Skin of body (tissue), 2 donors: ENCODE data around the gene WDCP. TPM values are rescaled to one million over a fixed set of nuclear protein-coding genes. Genes with fewer than 3 reads are reported as not detected.
"Not testable (repeated sequence)": the region's sequence is repeated elsewhere in the genome, so short reads cannot be mapped to it uniquely, and the experiment has no call there.

Source experiments
- DNase-seq: peaks from one replicate; lab custom pipeline; 2025; lab: John Stamatoyannopoulos, UW
- total RNA-seq: library from RNA; depleted of rRNA; stranded (reverse); fragments of >200 nt; gene quantifications from one replicate; pipeline ENCODE4 v1.2.3, GENCODE V29; 2014

Gene WDCP
- total RNA-seq, 1 donor from 2014 or later: 7.1 TPM

- DNase-seq: no peak
These were observed 24.7 kb downstream of the WDCP start for GRCh38 chr2:24022324-24022974.

GRCh38 chr2:24021122-24021998, 25.8 kb downstream of the WDCP start:
- no peak for DNase-seq

- DNase-seq: no peak
These were observed 26.9 kb downstream of the WDCP start for GRCh38 chr2:24020244-24020643.

- DNase-seq: no peak
These were observed 27.5 kb downstream of the WDCP start for GRCh38 chr2:24019729-24020128.

GRCh38 chr2:24018241-24018640, 28.9 kb downstream of the WDCP start:
- no peak for DNase-seq

- no peak for DNase-seq
These were observed 29.5 kb downstream of the WDCP start for GRCh38 chr2:24017711-24018110.

GRCh38 chr2:24016853-24017703, 30.1 kb downstream of the WDCP start:
- DNase-seq: no peak

GRCh38 chr2:24016376-24016761, 30.8 kb downstream of the WDCP start:
- no peak for DNase-seq

GRCh38 chr2:24015562-24016375, 31.4 kb downstream of the WDCP start:
- DNase-seq: no peak

GRCh38 chr2:24014902-24015301, 32.3 kb downstream of the WDCP start:
- not testable (repeated sequence) for DNase-seq

- DNase-seq: no peak
These were observed 34.5 kb downstream of the WDCP start for GRCh38 chr2:24012521-24013188.

- no peak for DNase-seq
These were observed 35.7 kb downstream of the WDCP start for GRCh38 chr2:24011250-24012104.

GRCh38 chr2:24010477-24011249, 36.5 kb downstream of the WDCP start:
- DNase-seq: no peak

GRCh38 chr2:24009680-24010476, 37.3 kb downstream of the WDCP start, which contains the start of gene MFSD2B:
MFSD2B (plus strand) TSS chr2:24010085; CDS start chr2:24010097, 12 bp downstream.
- DNase-seq: no peak

GRCh38 chr2:24009367-24009679, 37.9 kb downstream of the WDCP start:
- no peak for DNase-seq

- DNase-seq: no peak
These were observed 38.4 kb downstream of the WDCP start for GRCh38 chr2:24008672-24009366.

GRCh38 chr2:24007693-24008092, 39.5 kb downstream of the WDCP start:
- DNase-seq: no peak
